A172 (cell line): ENCODE results near the gene ADGRD1. TPM values are rescaled to one million over a fixed set of nuclear protein-coding genes. Genes with fewer than 3 reads are reported as not detected.

Experiments used
- DNase-seq: peaks from one replicate; pipeline ENCODE4 v3.0.0-alpha.2; 2015; ENCODE audit warnings: low spot score
- total RNA-seq: library from RNA; depleted of rRNA; stranded (reverse); fragments of >200 nt; shearing (Covaris generic); gene quantifications from 2 replicates; pipeline ENCODE4 v1.2.3, GENCODE V29; 2014

Gene ADGRD1
- total RNA-seq, 1 experiment from 2014 or later: 0.52 TPM

DNA sequence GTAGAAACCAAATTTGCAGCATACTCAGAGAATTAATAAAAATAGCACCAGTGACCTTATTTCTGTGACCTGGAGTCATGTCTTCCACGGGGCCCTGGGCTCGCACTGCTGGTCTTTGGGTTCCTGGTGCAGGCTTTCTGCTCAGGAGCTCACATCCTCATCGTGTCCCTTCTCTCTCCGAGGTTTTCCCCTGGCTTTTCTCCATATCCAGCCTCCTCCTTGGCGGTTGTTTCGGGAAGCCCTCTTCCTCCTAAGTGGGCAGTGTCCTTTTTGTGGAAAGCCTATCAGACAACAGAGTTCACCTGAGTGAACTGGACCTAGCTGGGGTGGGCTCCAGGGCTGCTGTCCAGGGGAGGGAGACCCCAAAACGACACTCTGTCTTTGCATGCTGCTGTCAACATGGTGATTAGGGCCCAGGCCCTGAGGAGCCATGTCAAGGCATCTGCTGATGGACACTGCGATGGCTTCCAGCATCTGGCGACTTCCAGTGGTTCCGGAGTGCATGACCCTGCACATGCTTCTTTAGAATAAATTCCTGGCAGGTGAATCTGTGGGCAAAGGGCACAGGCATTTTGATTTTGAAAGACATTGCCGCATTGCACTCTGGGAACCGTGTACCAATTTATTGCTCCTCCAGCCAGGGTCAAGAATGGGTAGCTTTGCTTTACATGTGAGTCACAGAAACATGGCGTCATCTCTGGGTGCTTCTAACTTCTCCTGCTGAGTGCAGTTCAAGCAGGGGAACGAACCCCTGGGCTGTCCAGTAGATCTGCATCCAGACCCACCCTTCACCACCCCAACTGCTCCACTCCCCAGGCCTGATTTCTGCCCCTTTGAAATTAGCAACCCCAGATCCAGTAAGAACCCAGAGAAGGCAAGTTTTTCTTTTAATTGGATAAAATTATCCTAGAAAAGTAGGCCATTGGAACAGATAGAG, 136.8 kb downstream of the ADGRD1 start:
- DNase-seq: no peak

DNA sequence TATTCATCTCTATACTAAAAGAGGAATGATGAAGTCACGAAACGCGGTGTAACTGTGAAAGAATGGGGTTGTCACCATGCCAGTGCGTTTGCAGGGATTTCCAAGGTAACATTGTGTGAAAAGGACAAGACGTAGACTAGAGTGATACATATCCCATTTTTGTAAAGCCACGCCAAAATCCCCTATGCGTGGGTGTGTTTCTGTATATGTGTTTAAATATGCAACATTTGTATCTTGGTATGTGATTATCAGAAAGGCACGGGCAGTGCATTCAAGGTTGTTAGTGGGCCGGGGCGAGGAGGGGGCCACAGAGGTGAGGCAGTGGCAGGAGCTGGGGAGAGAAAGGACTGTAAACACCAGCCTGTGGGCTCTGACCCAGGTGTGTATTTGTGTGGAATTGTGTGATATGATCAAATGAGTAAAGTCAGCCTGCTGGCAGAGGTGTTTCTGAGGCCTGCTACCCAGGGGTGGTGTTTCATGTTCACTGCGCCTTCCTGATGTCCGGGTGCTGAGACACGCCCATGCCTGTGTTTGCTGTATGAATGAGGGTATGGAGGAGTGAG, 137.8 kb downstream of the ADGRD1 start:
- DNase-seq: no peak

DNA sequence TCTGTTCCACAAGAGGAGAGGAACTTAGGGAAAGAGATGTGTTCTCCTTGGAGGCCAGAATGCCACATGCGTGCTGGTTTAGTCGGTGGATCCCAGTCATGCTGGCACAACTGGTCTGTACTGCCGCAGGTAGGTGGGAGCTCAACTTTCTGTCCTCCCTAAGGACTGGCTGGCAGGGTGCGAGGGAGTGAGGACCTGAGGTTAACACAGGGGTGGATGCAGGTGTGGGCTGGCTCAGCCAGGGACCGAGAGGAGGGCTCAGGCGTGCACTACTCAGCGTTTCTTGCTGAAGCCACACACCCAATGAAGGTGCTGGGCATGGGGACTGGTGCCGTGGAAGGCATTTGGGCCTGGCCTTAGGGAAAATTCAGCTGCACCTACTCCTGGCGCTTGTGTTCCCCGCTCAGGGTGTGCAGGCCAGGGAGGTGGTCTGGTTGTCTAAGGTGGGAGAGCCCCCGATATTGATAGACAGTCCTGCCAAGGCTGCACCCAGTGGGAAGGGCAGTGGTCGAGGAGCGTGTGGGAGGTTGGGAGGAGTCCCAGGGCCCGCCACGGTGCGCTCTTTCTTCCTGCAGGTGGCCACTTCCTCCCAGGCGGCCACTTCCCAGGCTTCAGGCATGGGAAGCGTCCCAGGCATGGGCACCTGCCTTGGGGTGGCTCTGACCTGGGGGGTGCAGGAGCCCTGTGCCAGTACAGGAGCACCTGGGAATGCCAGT, 138.4 kb downstream of the ADGRD1 start:
- no peak for DNase-seq

DNA sequence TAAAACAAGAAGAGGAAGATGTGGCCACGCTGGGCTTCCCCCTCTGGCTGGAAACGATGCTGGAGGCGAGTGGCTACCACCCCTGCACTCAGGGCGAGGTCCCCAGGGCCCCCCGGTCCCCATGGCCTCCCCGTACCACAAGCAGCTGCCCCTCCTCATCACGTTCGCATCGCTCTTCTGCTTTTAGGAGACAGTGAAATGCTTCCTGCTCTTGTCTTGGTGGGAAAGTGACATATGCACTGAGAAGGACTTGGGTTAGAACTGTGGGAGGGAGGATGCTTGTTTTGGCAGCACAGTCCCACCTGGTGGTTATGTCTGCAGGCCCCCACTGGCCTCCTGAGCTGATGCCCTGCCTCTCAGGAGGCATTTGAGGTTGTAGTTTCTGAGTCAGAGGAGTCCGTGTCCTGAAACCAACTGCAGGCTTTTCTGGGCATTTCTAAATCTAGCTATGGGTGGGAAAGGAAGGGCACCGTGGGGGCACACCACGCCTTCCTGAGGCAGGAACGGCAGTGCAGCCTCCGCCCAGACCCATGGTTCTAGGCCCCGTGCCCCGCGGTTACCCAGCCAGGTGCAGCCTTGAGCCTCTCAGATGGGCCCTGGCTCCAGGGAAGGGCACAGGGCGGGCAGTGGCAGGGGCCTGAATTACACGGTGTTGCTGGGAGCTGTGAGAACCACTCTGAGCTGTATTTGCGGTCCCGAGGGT, 139.3 kb downstream of the ADGRD1 start:
- no peak for DNase-seq

DNA sequence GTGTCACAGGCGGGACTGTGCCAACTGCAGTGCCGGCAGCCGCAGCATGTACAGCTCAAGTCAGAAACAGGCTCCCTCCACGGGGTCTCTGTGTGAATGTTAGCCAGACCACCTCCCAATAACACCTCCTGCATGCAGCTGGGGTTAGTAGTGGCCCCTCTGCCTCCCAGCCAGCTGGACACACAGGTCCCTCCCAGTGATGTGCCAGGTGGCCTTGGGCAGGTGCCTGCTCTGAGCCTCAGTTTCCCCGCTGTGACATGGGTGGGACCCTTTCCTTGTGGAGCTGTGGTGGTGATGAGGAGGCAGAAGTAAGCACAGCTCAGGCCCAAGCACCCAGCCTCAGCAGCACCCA, 139.9 kb downstream of the ADGRD1 start:
- no peak for DNase-seq

DNA sequence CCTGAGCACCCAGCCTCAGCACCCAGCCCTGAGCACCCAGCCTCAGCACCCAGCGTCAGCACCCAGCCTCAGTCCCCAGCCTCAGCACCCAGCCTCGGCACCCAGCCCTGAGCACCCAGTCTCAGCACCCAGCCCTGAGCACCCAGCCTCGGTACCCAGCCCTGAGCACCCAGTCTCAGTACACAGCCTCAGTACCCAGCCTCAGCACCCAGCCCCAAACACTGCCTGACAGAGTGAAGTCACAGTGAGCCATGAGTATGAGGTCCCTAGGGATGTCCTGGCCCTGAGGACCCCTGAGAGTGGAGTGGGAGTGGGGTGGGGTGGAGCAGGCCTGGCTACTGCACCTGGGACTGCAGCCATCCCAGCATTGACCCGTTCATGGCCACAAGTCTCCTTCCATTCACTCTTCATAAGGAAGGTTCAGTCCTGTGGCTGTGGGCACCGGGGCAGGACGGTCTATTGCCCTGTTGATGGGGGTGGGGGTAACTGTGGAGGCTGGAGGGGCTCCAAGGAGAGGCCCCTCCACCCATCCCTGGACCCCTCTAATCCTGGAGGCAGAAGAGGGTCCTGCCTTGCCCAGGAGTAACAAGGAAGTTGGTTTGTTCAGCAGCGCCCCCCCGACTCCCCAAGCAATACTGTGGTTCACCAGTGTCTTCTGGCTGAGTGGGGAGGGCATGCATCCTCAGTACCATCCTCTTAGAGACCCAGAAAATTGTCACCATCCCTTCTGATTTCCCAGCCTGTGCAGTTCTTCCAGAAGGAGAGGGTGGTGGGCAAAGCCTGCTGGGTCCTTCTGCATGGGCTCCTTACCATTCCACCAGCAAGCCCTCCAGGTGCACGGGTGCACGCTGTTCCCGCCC, 140.5 kb downstream of the ADGRD1 start:
- DNase-seq: no peak

DNA sequence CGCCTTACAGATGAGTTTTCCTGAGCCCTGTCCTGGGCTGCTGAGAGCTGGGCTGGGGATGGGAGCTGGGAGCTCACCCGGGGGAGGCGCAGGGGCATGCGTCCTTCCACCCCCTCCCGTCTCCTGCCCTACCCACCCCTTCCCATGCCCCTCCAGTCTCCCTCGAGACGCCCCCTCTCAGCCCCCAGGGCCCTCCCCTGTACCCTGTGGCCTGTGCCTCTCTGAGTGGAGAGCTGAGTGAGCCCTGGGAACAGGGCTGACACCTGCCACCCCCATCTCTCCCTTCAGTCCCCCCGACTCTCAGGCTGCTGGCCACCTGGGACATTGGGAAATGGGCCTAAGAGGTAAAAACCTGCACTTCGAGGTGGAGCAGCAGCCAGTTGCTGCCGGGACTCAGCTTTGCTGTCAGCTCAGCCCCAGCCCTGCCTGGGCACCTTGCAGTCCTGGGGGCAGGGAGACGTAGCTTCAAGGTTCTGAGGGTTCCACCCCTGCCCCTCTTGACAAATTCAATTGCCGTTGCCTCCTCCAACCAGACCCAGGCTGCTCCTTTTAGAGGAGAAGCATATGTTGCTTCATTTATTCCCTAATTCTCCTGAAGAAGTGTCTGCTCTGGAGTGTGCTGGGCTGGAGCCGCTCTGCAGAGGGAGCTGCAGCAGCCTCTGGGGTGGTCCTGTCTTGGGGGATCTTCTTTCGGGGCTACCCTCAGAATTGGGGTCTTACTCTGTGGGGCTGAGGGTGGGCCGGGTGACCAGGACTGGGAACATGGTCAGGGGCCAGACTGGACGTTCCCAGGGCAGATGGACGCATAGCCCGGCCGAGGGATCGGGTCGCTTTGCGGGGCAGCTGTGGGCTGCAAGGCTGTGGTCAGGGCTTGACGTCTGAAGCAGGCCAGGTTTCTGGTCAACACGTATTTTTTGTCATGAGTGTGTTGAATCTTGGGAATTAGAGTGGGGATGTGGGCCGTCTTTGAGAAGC, 141.4 kb downstream of the ADGRD1 start:
- no peak for DNase-seq

DNA sequence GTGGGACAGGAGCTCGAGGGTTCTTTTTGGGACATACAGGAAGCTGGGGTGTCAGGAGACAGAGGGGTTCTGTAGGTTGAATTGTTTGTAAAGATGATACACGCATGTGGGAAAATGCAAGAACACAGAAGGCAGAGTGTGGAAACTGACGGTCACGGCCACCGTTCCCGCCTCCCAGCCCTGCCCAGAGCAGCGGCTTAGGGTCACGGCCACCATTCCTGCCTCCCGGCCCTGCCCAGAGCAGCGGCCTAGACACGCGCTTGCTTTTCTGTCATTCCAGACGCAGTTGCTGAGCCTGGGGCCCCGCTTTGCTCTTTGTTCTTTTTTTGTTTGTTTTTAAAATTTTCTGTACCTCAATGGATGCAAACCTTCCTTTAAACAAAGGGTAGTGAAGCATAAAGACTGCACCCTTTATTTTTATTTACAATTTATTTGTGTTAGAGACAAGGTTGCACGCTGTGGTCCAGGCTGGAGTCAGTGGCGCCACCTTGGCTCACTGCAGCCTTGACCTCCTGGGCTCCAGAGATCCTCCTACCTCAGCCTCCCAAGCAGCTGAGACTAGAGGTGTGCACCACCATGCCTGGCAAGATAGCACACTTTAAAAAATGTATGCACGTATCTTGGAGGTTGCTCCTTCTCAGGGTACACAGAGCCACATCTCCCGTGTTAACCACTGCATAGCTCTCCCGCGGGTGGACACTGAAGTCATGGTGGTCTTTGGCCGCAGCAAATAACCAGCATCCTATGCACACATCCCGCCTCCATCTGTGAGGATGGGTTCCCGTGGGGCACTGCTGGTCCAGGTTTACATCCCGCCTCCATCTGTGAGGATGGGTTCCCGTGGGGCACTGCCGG, 142.3 kb downstream of the ADGRD1 start:
- no peak for DNase-seq

DNA sequence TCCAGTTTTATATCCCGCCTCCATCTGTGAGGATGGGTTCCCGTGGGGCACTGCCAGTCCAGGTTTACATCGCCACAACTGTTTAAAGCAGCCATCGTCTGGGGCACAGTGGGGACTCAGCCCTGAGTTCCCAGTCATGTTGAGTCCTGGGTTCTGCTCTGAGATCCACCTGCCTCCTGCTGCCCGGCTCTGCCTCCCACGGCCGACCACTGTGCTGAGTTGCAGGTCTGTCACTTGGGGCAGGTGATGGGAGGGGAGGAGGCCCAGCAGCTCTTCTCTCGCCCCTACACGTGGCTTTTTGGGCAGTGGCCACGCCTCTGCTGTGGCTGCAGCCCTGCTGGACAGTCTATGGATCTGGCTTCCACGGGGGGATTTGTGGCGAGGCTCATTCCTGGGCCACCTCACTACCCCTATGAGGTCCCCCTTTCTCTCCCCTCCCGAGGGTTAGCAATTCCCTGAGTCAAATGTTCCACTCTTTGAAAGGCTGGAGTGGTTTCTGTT, 143.0 kb downstream of the ADGRD1 start:
- DNase-seq: no peak

DNA sequence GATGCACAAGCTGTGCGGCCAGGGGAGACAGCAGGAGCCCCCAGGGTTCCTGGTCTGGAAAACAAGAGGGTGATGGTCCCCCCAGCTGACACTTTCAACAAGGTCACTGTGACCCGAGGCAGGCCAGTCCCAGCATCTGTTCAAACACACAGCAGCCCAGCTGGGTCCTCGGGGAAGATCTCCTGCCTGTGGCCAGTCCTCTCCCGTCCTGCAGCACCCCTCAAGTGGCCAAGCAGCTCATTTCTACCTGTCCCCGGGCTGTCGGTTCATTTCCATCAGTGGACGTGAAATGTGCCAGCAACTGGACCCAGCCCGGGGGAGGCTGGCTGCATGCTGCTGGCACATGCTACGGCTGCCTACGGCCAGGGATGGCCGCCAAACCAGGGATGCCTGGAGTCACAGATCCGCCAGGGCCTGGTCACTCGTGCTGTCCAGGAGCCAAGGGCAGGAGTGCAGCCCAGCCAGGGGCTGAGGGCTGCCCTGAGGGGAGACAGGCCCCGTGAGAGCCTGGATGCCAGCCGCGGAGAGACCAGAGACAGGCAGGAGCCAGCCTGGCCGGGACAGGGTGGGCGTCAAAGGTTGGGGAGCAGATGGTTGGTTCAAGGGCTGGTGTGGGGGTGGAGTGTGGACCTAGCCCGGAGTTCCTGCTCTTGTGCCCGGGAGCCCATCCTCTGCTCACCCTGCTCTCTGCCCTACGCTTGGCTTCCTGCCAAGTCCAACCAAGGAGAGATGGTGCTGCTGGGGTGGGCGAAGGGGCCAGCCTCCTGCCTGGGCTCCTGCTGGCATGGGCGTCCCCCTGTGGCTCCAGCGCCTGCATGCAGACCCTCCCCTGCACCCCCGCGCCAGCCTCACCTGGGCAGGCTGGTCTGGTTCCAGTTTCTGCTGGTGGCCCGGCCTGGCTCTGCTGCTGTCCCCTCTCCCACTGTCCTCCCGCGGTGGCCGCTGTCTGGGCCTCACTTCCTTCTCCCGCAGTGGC, 143.8 kb downstream of the ADGRD1 start:
- no peak for DNase-seq

DNA sequence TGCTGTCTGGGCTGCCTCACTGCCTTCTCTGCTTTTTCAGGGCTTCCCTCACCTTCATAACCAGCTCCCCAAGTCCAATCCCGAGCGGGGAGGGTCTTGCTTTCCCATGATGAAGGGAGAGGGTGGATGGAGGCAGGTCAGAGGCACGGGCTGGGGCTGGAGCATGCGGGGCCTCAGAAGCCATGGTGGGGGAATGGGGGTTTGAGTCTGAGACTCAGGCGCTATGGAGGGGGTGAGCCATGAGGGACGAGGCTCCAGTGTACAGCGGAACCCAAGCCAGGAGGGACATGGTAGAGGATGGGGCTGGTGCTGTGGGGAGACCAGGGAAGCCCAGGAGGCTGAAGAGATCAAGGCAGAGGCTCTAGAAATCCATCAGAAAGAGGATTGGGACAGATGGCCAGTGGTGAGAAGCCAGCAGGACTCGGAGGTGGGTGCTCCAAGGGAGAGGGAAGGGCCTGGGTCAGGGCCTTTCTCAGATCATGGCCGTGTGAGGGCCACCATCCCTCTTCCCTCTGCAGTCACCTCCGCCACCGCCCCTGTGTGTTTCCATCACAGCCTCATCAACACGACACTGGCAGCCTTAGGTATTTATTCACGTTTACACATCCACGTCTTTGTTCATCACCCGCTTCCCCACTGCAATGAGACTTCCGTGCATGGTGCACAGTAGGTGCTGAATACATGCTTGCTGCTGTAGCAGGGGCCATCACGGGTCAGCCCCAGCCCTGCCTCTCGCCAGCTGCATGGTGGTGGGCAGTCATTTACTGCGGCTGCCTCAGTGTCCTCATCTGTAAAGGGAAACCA, 144.7 kb downstream of the ADGRD1 start:
- DNase-seq: no peak

DNA sequence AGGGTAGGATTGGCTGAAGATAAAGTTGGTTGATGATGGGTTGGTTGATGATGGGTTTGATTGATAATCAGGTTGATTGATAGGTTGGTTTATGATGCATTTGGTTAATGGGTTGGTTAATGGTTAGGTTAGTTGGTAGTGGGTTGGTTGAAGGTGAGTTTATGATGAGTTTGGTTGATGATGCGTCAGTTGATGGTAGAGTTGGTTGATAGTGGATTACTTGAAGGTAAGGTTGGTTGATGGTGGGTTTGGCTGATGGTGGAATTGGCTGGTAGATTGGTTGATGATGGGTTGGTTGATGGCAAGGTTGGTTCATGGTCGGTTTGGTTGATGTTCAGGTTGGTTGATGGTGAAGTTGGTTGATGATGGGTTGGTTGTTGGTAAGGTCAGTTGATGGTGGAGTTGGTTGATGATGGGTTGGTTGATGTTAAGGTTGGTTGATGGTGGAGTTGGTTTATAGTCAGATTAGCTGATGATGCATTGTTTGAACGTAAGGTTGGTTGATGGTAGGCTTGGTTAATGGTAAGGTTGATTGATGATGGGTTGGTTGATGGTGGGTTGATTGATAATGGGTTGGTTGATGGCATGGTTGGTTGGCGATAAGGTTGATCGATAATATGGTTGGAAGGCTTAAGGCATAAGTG, 146.4 kb downstream of the ADGRD1 start:
- no peak for DNase-seq

DNA sequence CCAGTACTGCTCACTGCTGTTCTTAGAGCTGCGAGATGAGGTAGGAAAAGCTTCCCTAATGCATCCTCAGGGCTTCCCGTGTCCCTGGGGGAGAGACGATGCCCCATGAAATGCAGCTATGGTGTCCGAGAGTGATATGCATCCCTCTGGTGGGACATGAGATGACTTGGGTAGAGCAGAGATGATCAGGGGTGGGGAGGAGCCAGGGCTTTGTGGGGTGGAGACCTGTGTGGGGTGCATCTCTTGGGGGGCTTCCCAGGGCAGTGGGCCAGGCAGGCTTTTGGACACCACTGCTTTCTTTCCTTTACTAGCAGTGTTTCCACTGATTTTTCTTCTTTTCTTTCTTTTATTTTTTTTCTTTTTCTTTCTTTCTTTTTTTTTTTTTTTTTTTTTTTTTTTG, 147.3 kb downstream of the ADGRD1 start:
- DNase-seq: no peak

DNA sequence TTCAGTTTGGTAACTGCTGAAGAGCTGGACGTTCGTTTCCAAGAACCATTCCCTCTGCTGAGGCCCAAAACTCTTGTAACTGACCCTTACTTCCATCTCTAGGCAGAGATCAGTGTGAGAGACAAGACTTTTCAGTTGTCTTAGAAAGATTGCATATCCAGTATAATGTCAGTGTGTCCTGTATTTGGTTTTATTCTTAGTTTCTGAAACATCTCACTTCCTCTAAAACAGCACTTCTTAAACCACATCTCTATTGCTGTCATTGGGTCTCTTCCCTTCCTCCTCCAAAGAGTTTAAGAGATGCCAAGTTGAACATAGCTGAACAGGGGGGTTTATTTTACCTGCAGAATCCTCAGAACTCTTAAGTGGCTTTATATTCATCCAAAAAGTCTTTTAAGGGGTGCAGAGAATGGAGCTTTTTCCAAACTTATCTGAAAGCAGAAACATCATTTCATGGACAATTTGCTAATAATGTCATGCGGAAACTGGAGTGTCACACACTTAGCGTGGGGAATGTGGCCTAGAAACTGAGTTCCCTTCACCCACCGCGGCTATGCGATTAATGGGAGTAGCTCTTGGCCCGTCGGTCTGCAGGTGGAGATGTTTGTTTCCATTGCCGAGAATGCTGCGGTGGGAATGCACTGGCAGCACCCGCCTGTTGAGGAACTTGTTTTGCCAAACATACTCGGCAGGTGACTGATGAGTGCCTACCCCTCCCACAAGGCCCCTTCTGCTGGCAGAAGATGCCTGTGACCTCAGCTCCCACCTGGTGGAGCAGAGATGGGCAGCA, 148.2 kb downstream of the ADGRD1 start:
- DNase-seq: no peak

DNA sequence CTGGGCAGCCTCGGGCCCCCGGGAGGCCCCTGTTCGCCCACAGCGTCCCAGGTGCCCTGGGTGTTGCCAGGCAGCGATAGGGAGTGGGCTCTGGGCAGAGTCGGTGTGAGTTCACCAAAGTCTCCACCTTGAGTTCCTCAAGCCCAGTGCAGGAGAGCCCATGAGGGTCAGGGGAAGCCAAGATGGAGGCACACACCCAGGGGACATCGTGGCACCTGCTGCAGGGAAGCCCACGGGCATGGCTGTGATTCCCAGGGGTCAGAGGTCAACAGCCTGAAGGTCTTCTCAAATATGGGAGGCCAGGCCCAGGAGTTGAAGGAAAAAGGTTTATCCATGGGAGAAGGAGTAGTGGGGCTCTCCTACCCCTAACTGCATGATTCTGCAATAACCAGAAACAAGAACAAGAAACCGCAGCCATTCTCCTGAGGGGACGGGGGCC, 148.8 kb downstream of the ADGRD1 start:
- no peak for DNase-seq
